B cell (primary cell): ENCODE measurements around the gene NCMAP. TPM values are rescaled to one million over a fixed set of nuclear protein-coding genes. Genes with fewer than 3 reads are reported as not detected.

Experiments
- ATAC-seq: fragments of 200-7000 bp; cut with Tn5 transposase; one replicate; pipeline ENCODE4 v1.10.0; 2021; ENCODE audit warnings: low read depth, mild to moderate bottlenecking, moderate number of reproducible peaks, moderate library complexity
- CTCF ChIA-PET: fragments of 350-600 bp; sonication (Branson Sonifier 250); formaldehyde crosslinking; loops from one replicate; lab custom pipeline; 2021; ENCODE audit warnings: antibody characterized with exemption, inconsistent platforms; lab: Charles Lee
- POLR2A ChIA-PET: fragments of 350-600 bp; sonication (Branson Sonifier 250); formaldehyde crosslinking; loops from one replicate; lab custom pipeline; 2021; ENCODE audit warnings: antibody characterized with exemption; lab: Charles Lee
- DNase-seq: peaks from one replicate; pipeline ENCODE4 v3.0.0; 2013
- H2AFZ ChIP-seq: 2 replicates; pipeline ENCODE4 v1.6.1; 2012; ENCODE audit warnings: mild to moderate bottlenecking, low read depth, low read length; ENCODE audit not compliant: insufficient read depth, poor library complexity, severe bottlenecking
- H3K27ac ChIP-seq, 2 donors: 1 replicate in 1 of 2; 2 replicates in 1 of 2; pipeline ENCODE4 v1.5.1; 2012 to 2013; ENCODE audit warnings: low read length in 2 of 2, mild to moderate bottlenecking in 2 of 2, moderate library complexity in 1 of 2
- H3K27me3 ChIP-seq, 4 experiments: fragments of 200-600 bp in 1 of 4; sonication (generic) in 1 of 4; replicated peaks in 1 of 4; 1 replicate in 2 of 4; 2 replicates in 2 of 4; pipeline versions ENCODE4 v1.6.1 to v1.7.0; 2013 to 2016; ENCODE audit warnings: low read length in 3 of 4, mild to moderate bottlenecking in 2 of 4, mixed read lengths in 1 of 4, moderate library complexity in 1 of 4; ENCODE audit not compliant: insufficient read depth in 4 of 4, control insufficient read depth in 3 of 4; ENCODE audit errors: control extremely low read depth in 1 of 4
- H3K36me3 ChIP-seq, 2 experiments: replicated peaks in 1 of 2; 1 replicate in 1 of 2; 2 replicates in 1 of 2; pipeline versions ENCODE4 v1.6.1 to v1.7.1; 2013; ENCODE audit warnings: low read length in 1 of 2; ENCODE audit not compliant: insufficient read depth in 2 of 2, control insufficient read depth in 1 of 2; ENCODE audit errors: control extremely low read depth in 1 of 2, extremely low read depth in 1 of 2
- H3K4me1 ChIP-seq, 2 donors: fragments of 200-600 bp in 1 of 2; sonication (generic) in 1 of 2; 1 replicate in 1 of 2; 2 replicates in 1 of 2; pipeline versions ENCODE4 v1.5.1 to v1.6.1; 2013 to 2017; ENCODE audit warnings: low read length in 2 of 2; ENCODE audit not compliant: control insufficient read depth in 2 of 2, insufficient read depth in 2 of 2
- H3K4me2 ChIP-seq: replicated peaks from 2 replicates; pipeline ENCODE3; 2012; ENCODE audit warnings: mild to moderate bottlenecking, low read depth, low read length; ENCODE audit not compliant: poor library complexity, severe bottlenecking
- H3K4me3 ChIP-seq, 5 experiments: fragments of 200-600 bp in 1 of 5; sonication (generic) in 1 of 5; 1 replicate in 3 of 5; 2 replicates in 2 of 5; pipeline versions ENCODE4 v1.5.1 to v1.7.0; 2011 to 2016; ENCODE audit warnings: low read length in 4 of 5, mild to moderate bottlenecking in 4 of 5, low read depth in 2 of 5, control low read depth in 1 of 5, moderate library complexity in 1 of 5; ENCODE audit not compliant: insufficient read depth in 1 of 5; ENCODE audit errors: control extremely low read depth in 1 of 5, extremely low read depth in 1 of 5
- H3K79me2 ChIP-seq: fragments of 200-600 bp; sonication (generic); one replicate; pipeline ENCODE4 v1.6.0; 2016; ENCODE audit warnings: low read length; ENCODE audit not compliant: control insufficient read depth, insufficient read depth
- H3K9ac ChIP-seq: fragments of 200-600 bp; sonication (generic); 2 replicates; pipeline ENCODE4 v1.6.1; 2017; ENCODE audit warnings: mild to moderate bottlenecking, low read length, moderate library complexity
- H3K9me3 ChIP-seq, 3 donors: one replicate each; pipeline versions ENCODE4 v1.6.1 to v1.7.1; 2013; ENCODE audit warnings: low read length in 2 of 3; ENCODE audit not compliant: control insufficient read depth in 2 of 3, insufficient read depth in 1 of 3; ENCODE audit errors: control extremely low read depth in 1 of 3
- H4K20me1 ChIP-seq: 2 replicates; pipeline ENCODE4 v1.6.0; 2012; ENCODE audit warnings: mild to moderate bottlenecking, low read length; ENCODE audit not compliant: insufficient read depth, control insufficient read depth, poor library complexity, severe bottlenecking
- H3K27ac Mint-ChIP-seq: one replicate; pipeline ENCODE4 v1.8.0; 2021; ENCODE audit warnings: mixed read lengths
- H3K27me3 Mint-ChIP-seq: one replicate; pipeline ENCODE4 v1.8.0; 2021; ENCODE audit warnings: mixed read lengths
- H3K4me1 Mint-ChIP-seq: one replicate; pipeline ENCODE4 v1.8.0; 2021; ENCODE audit warnings: mixed read lengths
- H3K4me3 Mint-ChIP-seq: one replicate; pipeline ENCODE4 v1.8.0; 2021; ENCODE audit warnings: mixed read lengths
- H3K9me3 Mint-ChIP-seq: one replicate; pipeline ENCODE4 v1.8.0; 2022; ENCODE audit warnings: mixed read lengths; ENCODE audit not compliant: insufficient read depth
- CTCF ChIP-seq: fragments of 200-600 bp; IDR thresholded peaks from one replicate; pipeline ENCODE4 v1.8.0; 2022; ENCODE audit warnings: antibody characterized with exemption, mild to moderate bottlenecking
- EZH2 ChIP-seq: IDR thresholded peaks from 2 replicates; pipeline ENCODE4 v1.6.1; 2012; ENCODE audit warnings: borderline replicate concordance, low read depth, mild to moderate bottlenecking, moderate library complexity, low read length; ENCODE audit not compliant: insufficient read depth, poor library complexity, severe bottlenecking
- WGBS: methylation state at CpG from one replicate; pipeline ENCODE4 v1.1.5; 2013; ENCODE audit warnings: missing lambda C conversion rate; ENCODE audit not compliant: insufficient coverage; 5-methylcytosine and 5-hydroxymethylcytosine counted together
- intact Hi-C: fragments of 100-400 bp; cut with micrococcal nuclease; formaldehyde crosslinking; loops from one replicate; pipeline ENCODE4 v1.10.0; 2022
- polyA plus RNA-seq: library from polyadenylated mRNA; depleted of rRNA; stranded (reverse); fragments of >200 nt; gene quantifications from 2 replicates; pipeline ENCODE4 v1.2.3, GENCODE V29; 2012
- total RNA-seq, 2 donors: library from RNA; stranded (reverse); fragments of 120-200 nt in 1 of 2; gene quantifications; 1 replicate in 1 of 2; 2 replicates in 1 of 2; pipeline versions ENCODE4 v1.2.3 to v1.2.4, GENCODE V29; 2013 to 2022

The NCMAP gene
- total and polyA plus RNA-seq, 2 donors (not counting 1 experiment from before 2014, with no cell fraction given): not detected

- Histone ChIP-seq H3K36me3 (no peaks in the 10 kb centered on the region), H3K27ac (no peak overlapping the region), H2AFZ (no peak overlapping the region), H3K4me2 (no peak overlapping the region), H3K9ac (no peak overlapping the region), H3K4me1 (no peaks in the 10 kb centered on the region), H3K9me3 (no peaks in the 10 kb centered on the region), H3K79me2 (no peaks in the 10 kb centered on the region), H3K4me3 (no peak overlapping the region), H3K27me3 (peaks cover 0 to 4% (median 1%) of the 10 kb centered on the region in 4 experiments), H4K20me1 (no peaks in the 10 kb centered on the region)
- ChIA-PET CTCF (interaction anchor here (0.6 to 1.1 kb wide), 2 partner anchors 18 to 221 kb away, joined by 5 to 7 read pairs; no protein-coding TSS in a partner anchor), POLR2A (no interaction called here)
- no peaks in the 10 kb centered on the region for H3K4me1 Mint-ChIP-seq
- ATAC-seq (no peak), DNase-seq (no peak)
- intact Hi-C loops: no loop called here
- WGBS: 96% methylated on average over 16 of the region's 19 CpGs
- H3K9me3 Mint-ChIP-seq: no peaks in the 10 kb centered on the region
- no peak overlapping the region for H3K4me3 Mint-ChIP-seq
- H3K27me3 Mint-ChIP-seq: no peaks in the 10 kb centered on the region
- TF ChIP-seq CTCF (no peak), EZH2 (no peak)
- H3K27ac Mint-ChIP-seq: no peak overlapping the region
Measured at GRCh38 chr1:24605534-24606295, 49.8 kb downstream of the NCMAP start.

GRCh38 chr1:24606296-24606605, 50.4 kb downstream of the NCMAP start:
- Histone ChIP-seq H3K36me3 (no peaks in the 10 kb centered on the region), H3K9ac (no peak overlapping the region), H3K27ac (no peak overlapping the region), H3K4me3 (no peak overlapping the region), H3K27me3 (peaks cover 0 to 4% (median 1%) of the 10 kb centered on the region in 4 experiments), H3K9me3 (no peaks in the 10 kb centered on the region), H3K4me1 (no peaks in the 10 kb centered on the region), H3K79me2 (no peaks in the 10 kb centered on the region), H2AFZ (no peak overlapping the region), H3K4me2 (no peak overlapping the region), H4K20me1 (no peaks in the 10 kb centered on the region)
- CTCF ChIA-PET: interaction anchor here (1.1 kb wide), 1 partner anchor 19 kb away, joined by 7 read pairs; no protein-coding TSS in a partner anchor
- Mint-ChIP-seq H3K27me3 (peaks cover 3% of the 10 kb centered on the region), H3K27ac (no peak overlapping the region), H3K4me1 (no peaks in the 10 kb centered on the region), H3K4me3 (no peak overlapping the region), H3K9me3 (no peaks in the 10 kb centered on the region)
- no peak for DNase-seq
- TF ChIP-seq EZH2 (no peak), CTCF (no peak)
- ATAC-seq: no peak
- intact Hi-C loops: no loop called here
- 100% methylated on average over 1 of the region's 3 CpGs for WGBS
- POLR2A ChIA-PET: no interaction called here
